GM12878 (cell line): ENCODE measurements around the gene TOM1L1. TPM values are rescaled to one million over a fixed set of nuclear protein-coding genes. Genes with fewer than 3 reads are reported as not detected.

ENCODE experiments used
- ATAC-seq: fragments of 200-7000 bp; cut with Tn5 transposase; 3 replicates; pipeline ENCODE4 v1.9.1; 2020; ENCODE audit warnings: mild to moderate bottlenecking, moderate library complexity
- BruUV-seq: library from RNA; stranded (reverse); fragments of 400-500 nt; replicated peaks from 2 replicates; lab custom pipeline; 2021; lab: Mats Ljungman, UMichigan
- CTCF ChIA-PET: fragments of 300-600 bp; sonication (Branson Sonifier 250); formaldehyde crosslinking; extraction: SDS; loops from one replicate; lab custom pipeline; 2021; ENCODE audit warnings: inconsistent platforms; lab: Yijun Ruan, JAX
- POLR2A ChIA-PET: fragments of 350-600 bp; formaldehyde crosslinking; extraction: SDS; loops from one replicate; lab custom pipeline; 2021; ENCODE audit warnings: inconsistent platforms; lab: Charles Lee
- RAD21 ChIA-PET: fragments of 300-600 bp; sonication (Branson Sonifier 250); formaldehyde crosslinking; loops from one replicate; lab custom pipeline; 2023; ENCODE audit warnings: antibody characterized with exemption; ENCODE audit not compliant: unreplicated experiment; lab: Charles Lee
- SMC1A ChIA-PET: fragments of 300-600 bp; sonication (Branson Sonifier 250); formaldehyde crosslinking; loops from one replicate; lab custom pipeline; 2023; ENCODE audit not compliant: unreplicated experiment, uncharacterized antibody; lab: Charles Lee
- DNase-seq: peaks from one replicate; pipeline ENCODE4 v3.0.0-alpha.2; 2011; ENCODE audit warnings: low read depth, low spot score
- FAIRE-seq: peaks from 3 replicates; lab custom pipeline; 2011; peaks lifted over from hg19 to GRCh38; lab: Jason Lieb, UNC
- H2AFZ ChIP-seq: 2 replicates; pipeline ENCODE4 v1.6.0; 2011; ENCODE audit warnings: low read depth, low read length, control low read depth; ENCODE audit not compliant: control insufficient read depth
- H3K27ac ChIP-seq: 2 replicates; pipeline ENCODE4 v1.5.1; 2011; ENCODE audit warnings: control low read depth; ENCODE audit not compliant: control insufficient read depth, insufficient read depth
- H3K27me3 ChIP-seq, 2 experiments: replicated peaks in 1 of 2; 2 replicates each; pipeline versions ENCODE4 v1.6.0 to v1.6.1; 2011; ENCODE audit warnings: low read length in 1 of 2; ENCODE audit not compliant: control insufficient read depth in 2 of 2, insufficient read depth in 2 of 2
- H3K36me3 ChIP-seq, 2 experiments: 2 replicates each; pipeline ENCODE4 v1.5.1; 2011; ENCODE audit warnings: low read length in 1 of 2; ENCODE audit not compliant: control insufficient read depth in 2 of 2, insufficient read depth in 2 of 2
- H3K4me1 ChIP-seq: 2 replicates; pipeline ENCODE4 v1.6.1; 2011; ENCODE audit warnings: mild to moderate bottlenecking, low read length, moderate library complexity, mixed read lengths; ENCODE audit not compliant: control insufficient read depth, insufficient read depth
- H3K4me2 ChIP-seq: 2 replicates; pipeline ENCODE4 v1.6.0; 2011; ENCODE audit warnings: control low read depth; ENCODE audit not compliant: control insufficient read depth, insufficient read depth
- H3K4me3 ChIP-seq: fragments of 200-600 bp; sonication (generic); 2 replicates; pipeline ENCODE4 v1.5.1; 2016
- H3K79me2 ChIP-seq: 2 replicates; pipeline ENCODE4 v1.6.0; 2011; ENCODE audit warnings: low read length; ENCODE audit not compliant: control insufficient read depth, insufficient read depth
- H3K9ac ChIP-seq: 2 replicates; pipeline ENCODE4 v1.8.0; 2011; ENCODE audit warnings: low read length, control low read depth, mixed read lengths; ENCODE audit not compliant: control insufficient read depth, insufficient read depth
- H3K9me3 ChIP-seq: replicated peaks from 3 replicates; pipeline ENCODE4 v1.5.1; 2011; ENCODE audit warnings: mild to moderate bottlenecking, low read length; ENCODE audit not compliant: control insufficient read depth, insufficient read depth
- H4K20me1 ChIP-seq: 2 replicates; pipeline ENCODE4 v1.6.0; 2011; ENCODE audit not compliant: control insufficient read depth, insufficient read depth
- BCL3 ChIP-seq: IDR thresholded peaks from 2 replicates; pipeline ENCODE4 v1.6.1; 2011; ENCODE audit warnings: borderline replicate concordance, low read depth, mild to moderate bottlenecking, moderate library complexity, low read length; ENCODE audit not compliant: insufficient read depth, poor library complexity, severe bottlenecking
- MEF2B ChIP-seq: fragments of 450-650 bp; IDR thresholded peaks from 2 replicates; pipeline ENCODE4 v1.6.1; 2018; ENCODE audit warnings: mild to moderate bottlenecking, moderate library complexity; ENCODE audit not compliant: partially characterized antibody, poor library complexity, severe bottlenecking
- NR2C1 ChIP-seq: fragments of 450-650 bp; IDR thresholded peaks from 2 replicates; pipeline ENCODE4 v1.6.1; 2017; ENCODE audit warnings: antibody characterized with exemption, mild to moderate bottlenecking, moderate library complexity
- RELA ChIP-seq: fragments of 450-650 bp; IDR thresholded peaks from 2 replicates; pipeline ENCODE4 v1.8.0; 2014; ENCODE audit warnings: borderline replicate concordance; ENCODE audit not compliant: partially characterized antibody
- WGBS: methylation state at CpG from one replicate; pipeline ENCODE4 v1.1.6; 2016; ENCODE audit warnings: low lambda C conversion rate; ENCODE audit not compliant: insufficient replicate concordance, insufficient coverage; ENCODE audit errors: missing lambda C conversion rate; 5-methylcytosine and 5-hydroxymethylcytosine counted together
- in situ Hi-C: fragments of 300-500 bp; cut with MboI; formaldehyde crosslinking; loops from 9 replicates; pipeline ENCODE4 v1.14.3; 2018; ENCODE audit warnings: mixed read lengths
- intact Hi-C: fragments of 100-400 bp; cut with micrococcal nuclease; formaldehyde crosslinking; loops from one replicate; pipeline ENCODE4 v1.14.2; 2022; ENCODE audit not compliant: unreplicated experiment
- polyA plus RNA-seq, 11 experiments: library from polyadenylated mRNA; depleted of rRNA in 4 of 11; unstranded in 6 of 11; stranded (reverse) in 5 of 11; fragments of >200 nt; fragmentation: Nextera tagmentation in 4 of 11; fragmentation: Illumina TruSeq in 1 of 11; extraction: Ambion mirVana in 4 of 11; extraction: Trizol in 1 of 11; gene quantifications; 1 replicate in 1 of 11; 2 replicates in 10 of 11; pipeline versions ENCODE4 v1.2.1 to v1.2.3, GENCODE V29; 2011 to 2016; ENCODE audit warnings: inconsistent platforms in 2 of 11, missing spikeins in 2 of 11, low read depth in 1 of 11
- total RNA-seq, 4 experiments: library from RNA; depleted of rRNA in 3 of 4; stranded (reverse); fragments of >200 nt in 3 of 4; fragmentation: Illumina TruSeq in 1 of 4; extraction: Trizol in 1 of 4; gene quantifications; 2 replicates each; pipeline versions ENCODE4 v1.2.1 to v1.2.3, GENCODE V29; 2013 to 2021
- TF ChIP-seq, protein P1 (sequence below): fragments of 150-350 bp; IDR thresholded peaks from 2 replicates; pipeline ENCODE4 v1.6.1; 2016; ENCODE audit warnings: low read depth, low read length
- TF ChIP-seq, protein P2 (sequence below): fragments of 450-650 bp; IDR thresholded peaks from 2 replicates; pipeline ENCODE4 v1.6.1; 2017; ENCODE audit warnings: low read depth, mild to moderate bottlenecking, moderate library complexity

TOM1L1 gene
- total and polyA plus RNA-seq, 10 of the 15 experiments (the other 5 are each of a cell fraction or from before 2014, with no cell fraction given), result 1.9 to 8.8 (median 2.5) TPM

DNA sequence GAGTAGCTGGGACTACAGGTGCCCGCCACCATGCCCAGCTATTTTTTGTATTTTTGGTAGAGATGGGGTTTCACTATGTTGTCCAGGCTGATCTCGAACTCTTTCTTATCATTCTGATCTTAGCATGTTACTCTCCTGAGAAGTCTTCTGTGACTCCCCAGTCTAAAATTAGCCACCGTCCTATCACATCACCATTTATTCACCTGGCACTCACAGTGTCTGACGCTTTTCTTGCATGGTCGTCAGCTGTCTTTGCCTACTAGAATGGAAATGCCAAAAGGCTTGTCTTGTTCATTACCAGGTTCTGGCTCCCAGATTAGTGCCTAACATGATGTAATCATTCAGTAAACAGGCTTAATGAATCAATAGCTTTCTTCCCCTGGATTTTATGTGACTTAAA lies 23.8 kb downstream of the TOM1L1 start:
- in situ Hi-C loops, result no loop called here
- Histone ChIP-seq H3K9me3 (no peaks in the 10 kb centered on the region), H3K4me2 (no peak overlapping the region), H3K79me2 (no peaks in the 10 kb centered on the region), H3K9ac (no peak overlapping the region), H3K4me3 (no peak overlapping the region), H3K27ac (no peak overlapping the region), H3K27me3 (no peaks in the 10 kb centered on the region), H3K4me1 (no peaks in the 10 kb centered on the region), H2AFZ (no peak overlapping the region), H3K36me3 (no peaks in the 10 kb centered on the region), H4K20me1 (no peaks in the 10 kb centered on the region)
- ChIA-PET POLR2A (no interaction called here), CTCF (no interaction called here), SMC1A (no interaction called here), RAD21 (no interaction called here)
- no TSS peak for BruUV-seq
- TF ChIP-seq RELA, result no peak
- TF ChIP-seq, protein P1, sequence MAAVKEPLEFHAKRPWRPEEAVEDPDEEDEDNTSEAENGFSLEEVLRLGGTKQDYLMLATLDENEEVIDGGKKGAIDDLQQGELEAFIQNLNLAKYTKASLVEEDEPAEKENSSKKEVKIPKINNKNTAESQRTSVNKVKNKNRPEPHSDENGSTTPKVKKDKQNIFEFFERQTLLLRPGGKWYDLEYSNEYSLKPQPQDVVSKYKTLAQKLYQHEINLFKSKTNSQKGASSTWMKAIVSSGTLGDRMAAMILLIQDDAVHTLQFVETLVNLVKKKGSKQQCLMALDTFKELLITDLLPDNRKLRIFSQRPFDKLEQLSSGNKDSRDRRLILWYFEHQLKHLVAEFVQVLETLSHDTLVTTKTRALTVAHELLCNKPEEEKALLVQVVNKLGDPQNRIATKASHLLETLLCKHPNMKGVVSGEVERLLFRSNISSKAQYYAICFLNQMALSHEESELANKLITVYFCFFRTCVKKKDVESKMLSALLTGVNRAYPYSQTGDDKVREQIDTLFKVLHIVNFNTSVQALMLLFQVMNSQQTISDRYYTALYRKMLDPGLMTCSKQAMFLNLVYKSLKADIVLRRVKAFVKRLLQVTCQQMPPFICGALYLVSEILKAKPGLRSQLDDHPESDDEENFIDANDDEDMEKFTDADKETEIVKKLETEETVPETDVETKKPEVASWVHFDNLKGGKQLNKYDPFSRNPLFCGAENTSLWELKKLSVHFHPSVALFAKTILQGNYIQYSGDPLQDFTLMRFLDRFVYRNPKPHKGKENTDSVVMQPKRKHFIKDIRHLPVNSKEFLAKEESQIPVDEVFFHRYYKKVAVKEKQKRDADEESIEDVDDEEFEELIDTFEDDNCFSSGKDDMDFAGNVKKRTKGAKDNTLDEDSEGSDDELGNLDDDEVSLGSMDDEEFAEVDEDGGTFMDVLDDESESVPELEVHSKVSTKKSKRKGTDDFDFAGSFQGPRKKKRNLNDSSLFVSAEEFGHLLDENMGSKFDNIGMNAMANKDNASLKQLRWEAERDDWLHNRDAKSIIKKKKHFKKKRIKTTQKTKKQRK, result no peak
- no peak for TF ChIP-seq BCL3
- no peak for TF ChIP-seq MEF2B
- TF ChIP-seq, protein P2, sequence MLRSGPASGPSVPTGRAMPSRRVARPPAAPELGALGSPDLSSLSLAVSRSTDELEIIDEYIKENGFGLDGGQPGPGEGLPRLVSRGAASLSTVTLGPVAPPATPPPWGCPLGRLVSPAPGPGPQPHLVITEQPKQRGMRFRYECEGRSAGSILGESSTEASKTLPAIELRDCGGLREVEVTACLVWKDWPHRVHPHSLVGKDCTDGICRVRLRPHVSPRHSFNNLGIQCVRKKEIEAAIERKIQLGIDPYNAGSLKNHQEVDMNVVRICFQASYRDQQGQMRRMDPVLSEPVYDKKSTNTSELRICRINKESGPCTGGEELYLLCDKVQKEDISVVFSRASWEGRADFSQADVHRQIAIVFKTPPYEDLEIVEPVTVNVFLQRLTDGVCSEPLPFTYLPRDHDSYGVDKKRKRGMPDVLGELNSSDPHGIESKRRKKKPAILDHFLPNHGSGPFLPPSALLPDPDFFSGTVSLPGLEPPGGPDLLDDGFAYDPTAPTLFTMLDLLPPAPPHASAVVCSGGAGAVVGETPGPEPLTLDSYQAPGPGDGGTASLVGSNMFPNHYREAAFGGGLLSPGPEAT, result no peak
- no peak for TF ChIP-seq NR2C1
- 16% methylated on average over 5 of the region's 5 CpGs for WGBS
- ATAC-seq (no peak), FAIRE-seq (no peak), DNase-seq (no peak)
- intact Hi-C loops, result no loop called here
